ENCODE data around the gene ANTXR1.

Gene ANTXR1

DNA sequence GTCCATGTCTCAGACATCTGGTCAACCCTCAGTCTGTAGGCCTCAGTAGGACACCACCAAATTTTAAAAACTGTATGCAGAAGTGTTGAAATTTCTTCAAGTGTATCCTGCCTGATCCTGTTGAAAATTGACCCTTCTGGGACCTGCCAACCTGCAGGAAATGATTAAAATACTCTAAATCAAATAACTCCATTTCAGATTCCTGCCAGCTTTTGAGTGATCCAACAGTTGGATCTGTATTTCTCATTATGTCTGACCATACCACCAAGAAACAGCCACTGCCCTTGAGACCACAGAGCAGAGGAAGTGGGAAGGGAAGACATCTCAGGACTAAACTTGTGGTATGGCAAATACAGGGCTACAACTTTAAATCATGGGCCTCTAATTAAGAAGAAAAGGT lies 113.4 kb downstream of the ANTXR1 start:
- TF ChIP-seq, protein P1, sequence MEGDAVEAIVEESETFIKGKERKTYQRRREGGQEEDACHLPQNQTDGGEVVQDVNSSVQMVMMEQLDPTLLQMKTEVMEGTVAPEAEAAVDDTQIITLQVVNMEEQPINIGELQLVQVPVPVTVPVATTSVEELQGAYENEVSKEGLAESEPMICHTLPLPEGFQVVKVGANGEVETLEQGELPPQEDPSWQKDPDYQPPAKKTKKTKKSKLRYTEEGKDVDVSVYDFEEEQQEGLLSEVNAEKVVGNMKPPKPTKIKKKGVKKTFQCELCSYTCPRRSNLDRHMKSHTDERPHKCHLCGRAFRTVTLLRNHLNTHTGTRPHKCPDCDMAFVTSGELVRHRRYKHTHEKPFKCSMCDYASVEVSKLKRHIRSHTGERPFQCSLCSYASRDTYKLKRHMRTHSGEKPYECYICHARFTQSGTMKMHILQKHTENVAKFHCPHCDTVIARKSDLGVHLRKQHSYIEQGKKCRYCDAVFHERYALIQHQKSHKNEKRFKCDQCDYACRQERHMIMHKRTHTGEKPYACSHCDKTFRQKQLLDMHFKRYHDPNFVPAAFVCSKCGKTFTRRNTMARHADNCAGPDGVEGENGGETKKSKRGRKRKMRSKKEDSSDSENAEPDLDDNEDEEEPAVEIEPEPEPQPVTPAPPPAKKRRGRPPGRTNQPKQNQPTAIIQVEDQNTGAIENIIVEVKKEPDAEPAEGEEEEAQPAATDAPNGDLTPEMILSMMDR (IDR thresholded peaks at IDR 0.05; ENCODE audit: borderline replicate concordance, insufficient read depth, low read depth, low read length) = no peak

DNA sequence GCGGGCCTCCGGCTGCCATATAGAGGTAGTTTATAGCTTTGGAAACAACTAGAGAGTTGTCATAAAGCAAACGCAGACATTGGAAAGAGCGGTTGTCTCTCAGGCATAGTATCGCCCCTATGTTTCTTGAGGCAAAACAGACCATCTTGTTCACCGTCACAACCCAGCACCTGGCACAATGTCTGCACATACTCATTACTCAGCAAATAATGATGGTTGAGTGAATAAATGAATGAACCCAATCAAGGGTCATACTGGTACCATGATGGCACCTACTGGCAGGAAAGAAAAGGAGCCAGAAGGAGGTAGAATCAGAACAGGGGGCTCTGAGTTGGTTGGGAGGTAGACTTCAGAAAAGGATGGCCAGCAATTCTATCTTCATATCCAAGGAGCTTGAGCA lies 118.5 kb downstream of the ANTXR1 start:
- H3K4me3 ChIP-seq (ENCODE audit: low read depth, low read length) = no peak overlapping the region
- TF ChIP-seq, protein P1 (IDR thresholded peaks at IDR 0.05; ENCODE audit: borderline replicate concordance, insufficient read depth, low read depth, low read length) = no peak

More for the DNA sequence above, 113.4 kb downstream of the ANTXR1 start:
- H3K4me3 ChIP-seq (ENCODE audit: low read depth, low read length) = no peak overlapping the region

DNA sequence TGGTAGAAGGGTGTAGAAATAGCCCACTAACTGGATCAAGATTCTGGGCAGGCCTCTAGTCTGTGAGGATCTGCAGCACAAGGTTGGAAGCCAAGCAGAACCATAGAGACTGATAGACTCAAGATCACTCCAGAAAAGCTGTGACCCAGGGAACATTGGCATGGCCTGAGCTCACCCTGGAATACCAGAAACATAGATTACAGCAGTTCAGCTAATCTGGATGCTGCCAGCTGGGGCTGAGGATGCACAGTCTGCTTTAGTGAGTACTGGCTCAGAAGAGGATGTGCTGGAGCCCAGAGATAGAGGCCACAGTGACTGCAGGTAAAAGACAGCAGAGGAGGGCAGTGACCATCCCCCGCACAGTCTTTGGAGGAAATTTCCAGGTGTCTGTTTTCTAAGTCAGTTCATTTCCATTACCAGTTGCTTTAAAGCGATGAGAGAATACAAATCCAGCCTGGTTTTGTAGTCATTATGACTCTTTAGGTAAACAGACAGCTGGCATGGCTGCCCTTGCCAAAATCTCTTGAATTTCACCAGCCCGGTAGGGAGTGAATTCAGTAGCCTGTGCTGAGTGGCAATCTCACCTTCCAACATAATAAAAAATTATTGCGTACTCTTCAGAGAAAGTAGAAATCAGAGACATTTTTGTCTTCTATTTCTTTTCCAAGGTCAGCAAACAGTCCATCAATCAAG lies 119.2 kb downstream of the ANTXR1 start:
- no peak overlapping the region for H3K4me3 ChIP-seq (ENCODE audit: low read depth, low read length)
- TF ChIP-seq, protein P1 (IDR thresholded peaks at IDR 0.05; ENCODE audit: borderline replicate concordance, insufficient read depth, low read depth, low read length) = no peak

DNA sequence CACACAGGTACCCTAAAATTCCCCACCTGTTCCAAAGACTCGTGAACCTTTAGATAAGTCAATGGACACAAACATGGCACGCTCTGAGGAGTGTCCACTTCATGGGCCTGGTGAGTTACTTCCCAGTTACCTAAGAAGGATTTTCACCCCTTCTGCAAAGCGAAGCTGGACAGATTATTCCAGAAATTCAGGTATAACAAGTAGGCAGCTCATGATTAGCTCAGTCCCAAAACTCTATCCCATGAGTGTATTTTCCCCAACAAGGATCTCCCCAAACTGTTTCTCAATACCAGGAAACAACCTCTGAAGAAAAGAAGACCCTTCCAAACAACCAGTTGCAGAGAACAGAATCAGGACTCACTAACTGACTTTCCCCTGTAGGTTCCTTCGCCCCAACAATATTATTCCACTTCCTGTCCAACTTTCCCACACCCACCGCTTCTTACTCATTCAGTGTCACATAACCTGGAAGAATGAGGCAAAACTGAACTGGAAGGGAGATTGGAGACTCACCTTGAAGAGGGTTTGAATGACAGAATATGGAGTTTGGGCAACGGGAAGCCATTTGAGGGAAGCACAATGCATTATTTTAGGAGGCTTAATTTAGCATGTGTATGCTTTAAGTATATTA lies 120.1 kb downstream of the ANTXR1 start:
- H3K4me3 ChIP-seq (ENCODE audit: low read depth, low read length) = no peak overlapping the region
- TF ChIP-seq, protein P1 (IDR thresholded peaks at IDR 0.05; ENCODE audit: borderline replicate concordance, insufficient read depth, low read depth, low read length) = no peak

DNA sequence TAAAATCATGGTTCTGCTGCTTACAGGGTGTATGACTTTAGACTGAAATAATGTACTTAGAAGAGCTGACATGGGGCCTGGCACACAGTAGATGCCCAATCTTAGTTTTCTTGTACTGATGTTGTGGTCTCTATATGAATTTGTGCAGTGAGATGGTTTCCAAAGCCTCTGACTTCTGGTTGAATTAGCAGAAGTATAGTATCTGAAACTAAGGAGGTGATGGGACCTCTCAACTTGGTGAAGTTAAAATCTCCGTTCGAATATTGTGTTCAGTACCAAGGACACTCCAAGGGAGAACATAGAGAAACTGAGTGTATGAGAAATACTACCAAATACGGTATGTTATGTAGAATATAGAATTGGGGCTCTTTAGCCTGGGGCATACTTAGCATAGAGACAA lies 120.9 kb downstream of the ANTXR1 start:
- TF ChIP-seq, protein P1 (IDR thresholded peaks at IDR 0.05; ENCODE audit: borderline replicate concordance, insufficient read depth, low read depth, low read length) = no peak
- H3K4me3 ChIP-seq (ENCODE audit: low read depth, low read length) = no peak overlapping the region

DNA sequence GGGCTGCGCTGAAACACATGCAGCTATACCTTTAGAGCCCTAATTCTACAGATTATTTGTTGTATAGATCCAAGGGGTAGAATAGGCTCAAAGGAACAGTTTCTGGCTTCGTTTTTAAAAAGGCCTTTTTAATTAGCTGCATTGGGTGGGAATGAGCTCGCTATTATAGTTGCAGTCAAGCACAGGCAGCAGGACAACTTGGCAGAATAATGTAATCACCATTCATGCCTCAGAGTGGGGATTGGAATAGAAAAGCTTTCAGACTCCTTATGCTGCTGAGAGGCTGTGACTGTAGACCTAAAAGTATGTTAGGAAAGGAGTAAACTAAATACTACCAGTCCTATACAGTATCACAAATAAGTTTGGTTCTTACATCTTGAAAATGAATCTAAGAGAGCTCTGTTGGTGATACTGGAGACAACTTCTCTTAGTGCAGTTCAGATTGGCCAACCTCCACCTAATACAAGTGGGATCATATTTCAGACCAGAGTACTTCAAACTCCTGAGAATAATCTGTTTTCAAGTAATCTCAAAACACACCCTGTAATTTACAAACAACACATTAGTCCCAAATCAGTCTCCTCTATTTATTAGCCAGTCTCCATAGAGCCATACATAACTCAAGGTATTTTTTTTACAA lies 121.4 kb downstream of the ANTXR1 start:
- no peak overlapping the region for H3K4me3 ChIP-seq (ENCODE audit: low read depth, low read length)
- TF ChIP-seq, protein P1 (IDR thresholded peaks at IDR 0.05; ENCODE audit: borderline replicate concordance, insufficient read depth, low read depth, low read length) = no peak

Data from GM12875 (cell line).